HG03045 (cell line): ENCODE data around the gene METTL2A.
"Not testable (repeated sequence)": the region's sequence is repeated elsewhere in the genome, so short reads cannot be mapped to it uniquely, and the experiment has no call there.

ENCODE experiments used
- ATAC-seq: cut with Tn5 transposase; IDR thresholded peaks from one replicate; pipeline ENCODE4 v1.9.1; 2021; ENCODE audit warnings: mild to moderate bottlenecking, moderate library complexity; ENCODE audit not compliant: unreplicated experiment

METTL2A gene, protein sequence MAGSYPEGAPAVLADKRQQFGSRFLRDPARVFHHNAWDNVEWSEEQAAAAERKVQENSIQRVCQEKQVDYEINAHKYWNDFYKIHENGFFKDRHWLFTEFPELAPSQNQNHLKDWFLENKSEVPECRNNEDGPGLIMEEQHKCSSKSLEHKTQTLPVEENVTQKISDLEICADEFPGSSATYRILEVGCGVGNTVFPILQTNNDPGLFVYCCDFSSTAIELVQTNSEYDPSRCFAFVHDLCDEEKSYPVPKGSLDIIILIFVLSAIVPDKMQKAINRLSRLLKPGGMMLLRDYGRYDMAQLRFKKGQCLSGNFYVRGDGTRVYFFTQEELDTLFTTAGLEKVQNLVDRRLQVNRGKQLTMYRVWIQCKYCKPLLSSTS

DNA sequence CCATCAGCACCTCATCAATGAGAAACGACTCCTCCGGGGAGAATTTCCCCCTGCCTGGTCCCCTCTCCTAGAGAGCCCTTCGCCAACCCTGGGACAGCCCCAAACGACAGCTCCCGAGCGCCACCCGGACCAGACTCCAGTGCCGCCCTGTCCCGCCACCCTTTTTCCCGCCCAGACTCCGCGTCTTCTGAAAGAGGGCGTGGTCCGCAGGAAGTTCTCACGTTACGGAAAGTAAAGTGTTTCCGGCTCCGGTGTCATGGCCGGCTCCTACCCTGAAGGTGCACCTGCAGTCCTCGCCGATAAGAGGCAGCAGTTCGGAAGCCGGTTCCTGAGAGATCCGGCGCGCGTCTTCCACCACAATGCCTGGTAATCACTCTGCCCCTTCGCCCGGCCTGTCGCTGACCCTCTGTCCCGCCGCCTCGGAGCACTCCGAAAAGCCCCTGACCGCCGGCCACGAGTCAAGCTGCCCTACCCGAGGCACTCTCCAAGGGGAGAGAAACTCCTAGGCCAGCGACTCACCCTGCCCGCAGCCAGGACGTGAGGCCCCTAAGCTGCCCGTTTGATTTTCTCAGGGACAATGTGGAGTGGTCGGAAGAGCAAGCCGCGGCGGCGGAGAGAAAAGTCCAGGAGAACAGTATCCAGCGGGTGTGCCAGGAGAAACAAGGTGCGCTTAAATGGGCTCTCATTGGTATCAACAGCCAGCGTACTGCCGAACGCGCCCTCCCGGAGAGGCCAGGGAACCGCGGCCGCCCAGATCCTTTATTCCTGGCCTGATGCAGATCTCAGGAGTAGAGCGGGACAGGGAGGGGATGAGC lies at the start of gene METTL2A:
METTL2A (plus strand) TSS at position 251 of the 815 bp plus-strand sequence; CDS start at position 257, 6 bp downstream.
- peak; percentile 91 for ATAC-seq

DNA sequence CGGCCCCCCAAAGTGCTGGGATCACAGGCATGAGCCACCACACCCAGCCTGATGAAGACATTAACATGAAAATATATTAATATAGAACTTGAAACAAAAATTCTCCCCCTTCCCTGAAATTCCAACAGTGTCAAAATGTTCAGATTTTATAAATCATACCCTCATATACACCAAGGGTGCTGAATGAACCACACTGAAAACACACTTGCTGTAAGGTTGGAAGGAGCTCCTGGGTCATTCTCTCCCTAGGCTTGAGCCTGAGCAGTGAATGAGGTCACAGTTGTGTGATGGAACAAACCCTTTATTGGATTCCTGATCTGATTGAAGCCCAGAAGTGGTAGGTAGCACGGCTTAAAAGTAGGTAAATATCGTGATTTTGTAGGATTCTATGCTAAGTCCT lies 43.4 kb upstream of the METTL2A start, which contains the start of gene EFCAB3:
EFCAB3 (plus strand) TSS at position 301 of the 400 bp plus-strand sequence. CDS start 2,427 bp downstream, outside the sequence.
- ATAC-seq: no peak

DNA sequence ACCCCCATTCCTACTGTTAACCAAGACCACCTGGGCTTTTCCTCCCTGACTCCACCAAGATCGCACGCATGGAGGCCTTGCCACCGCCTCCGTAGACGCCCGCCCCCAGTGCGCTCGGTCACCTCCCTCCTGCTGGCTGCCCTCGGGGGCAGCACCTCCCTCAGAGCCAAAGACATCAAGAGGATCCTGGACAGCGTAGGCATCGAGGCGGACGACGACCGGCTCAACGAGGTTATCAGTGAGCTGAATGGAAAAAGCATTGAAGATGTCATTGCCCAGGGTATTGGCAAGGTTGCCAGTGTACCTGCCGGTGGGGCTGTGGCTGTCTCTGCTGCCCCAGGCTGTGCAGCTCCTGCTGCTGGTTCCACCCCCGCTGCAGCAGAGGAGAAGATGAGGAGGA lies 42.1 kb upstream of the METTL2A start:
- ATAC-seq: no peak

DNA sequence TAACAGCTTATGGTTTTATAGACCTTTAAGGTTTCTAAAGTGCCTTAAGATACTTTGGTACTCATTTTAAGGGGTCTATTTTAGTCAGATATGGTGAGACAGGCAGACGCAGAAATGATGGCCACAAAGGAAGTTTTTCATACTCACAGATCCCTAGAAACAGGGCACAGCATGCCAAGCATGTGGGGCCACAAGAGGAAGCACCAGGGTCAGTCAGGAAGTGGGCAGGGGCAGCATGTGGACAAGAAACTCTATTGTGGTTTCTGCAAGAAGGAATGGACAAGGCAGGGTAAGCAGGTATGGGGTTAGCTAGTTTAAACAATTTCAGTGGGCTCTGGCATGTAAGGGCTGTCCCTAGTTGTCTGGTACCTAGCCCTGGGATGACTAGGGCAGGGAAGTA lies 34.8 kb upstream of the METTL2A start:
- ATAC-seq: no peak

DNA sequence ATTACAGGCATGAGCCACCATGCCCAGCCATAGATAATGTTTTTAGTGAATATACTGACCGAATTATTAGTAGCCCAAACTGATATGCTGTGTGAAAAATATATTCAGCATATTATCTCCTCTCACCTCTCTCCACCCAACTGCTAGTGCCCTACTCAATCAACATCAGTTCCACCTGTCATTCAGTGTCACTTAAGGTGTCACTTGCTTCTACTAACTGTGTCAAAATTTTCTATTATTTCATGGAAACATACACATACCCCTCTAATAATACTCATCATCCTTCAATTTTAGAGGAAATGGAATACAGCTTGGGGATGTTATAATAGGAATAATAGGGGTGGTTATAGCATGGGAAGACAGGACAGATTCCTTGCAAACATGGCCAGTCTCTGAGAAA lies 30.8 kb upstream of the METTL2A start:
- ATAC-seq: no peak

DNA sequence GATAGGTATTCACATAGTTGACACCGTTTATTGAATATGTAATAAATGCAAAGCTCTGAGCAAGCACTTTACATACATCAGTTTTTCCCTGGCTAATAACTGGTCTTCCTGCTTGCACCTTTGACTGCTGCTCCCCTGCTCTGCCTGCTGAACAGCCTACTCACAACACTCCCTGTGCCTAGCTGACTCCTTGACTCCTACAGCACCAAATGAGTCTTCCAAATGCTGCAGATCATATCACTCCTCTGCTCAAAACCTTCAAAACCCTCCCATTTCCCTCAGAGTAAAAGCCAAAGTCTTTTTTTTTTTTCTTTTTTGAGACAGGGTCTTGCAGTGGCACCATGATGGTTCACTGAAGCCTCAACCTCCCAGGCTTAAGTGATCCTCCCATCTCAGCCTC lies 24.8 kb upstream of the METTL2A start:
- no peak for ATAC-seq

DNA sequence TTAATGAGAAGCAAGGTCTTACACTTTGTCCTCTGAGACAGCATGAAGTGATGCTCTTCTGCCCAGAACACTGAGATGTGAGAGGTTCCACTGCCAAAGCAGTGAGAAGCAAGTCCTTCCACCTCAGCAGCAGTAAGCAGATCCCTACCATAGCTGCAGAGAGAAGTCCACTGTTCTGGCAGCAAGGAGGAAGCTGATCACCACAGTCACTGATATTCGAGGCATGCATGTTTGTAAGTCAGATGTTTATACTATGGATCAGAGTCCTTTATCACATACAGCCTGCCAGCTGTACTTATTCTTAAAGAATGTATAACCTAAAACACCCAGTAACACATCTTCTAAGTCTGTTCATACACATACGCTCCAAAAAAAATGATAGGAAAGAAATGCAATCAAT lies 18.2 kb upstream of the METTL2A start:
- no peak for ATAC-seq

DNA sequence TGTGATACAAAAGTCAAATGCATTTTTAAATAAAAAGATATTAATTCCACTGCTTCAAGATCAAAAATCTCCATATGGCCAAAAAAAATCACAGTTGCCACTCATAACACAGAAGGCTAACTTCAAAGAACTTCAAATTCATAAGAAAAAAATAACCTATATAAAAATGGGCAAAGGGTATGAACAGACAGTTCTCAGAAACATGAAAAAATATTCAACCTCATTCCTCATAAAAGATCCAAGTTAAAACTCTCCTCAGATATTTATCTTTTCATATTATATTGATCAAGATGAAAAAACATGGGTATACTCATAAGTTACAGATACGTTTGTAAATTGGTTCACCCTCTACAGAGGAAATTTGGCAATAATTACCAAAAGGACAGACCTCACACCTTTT lies 10.6 kb upstream of the METTL2A start:
- ATAC-seq: not testable (repeated sequence)

DNA sequence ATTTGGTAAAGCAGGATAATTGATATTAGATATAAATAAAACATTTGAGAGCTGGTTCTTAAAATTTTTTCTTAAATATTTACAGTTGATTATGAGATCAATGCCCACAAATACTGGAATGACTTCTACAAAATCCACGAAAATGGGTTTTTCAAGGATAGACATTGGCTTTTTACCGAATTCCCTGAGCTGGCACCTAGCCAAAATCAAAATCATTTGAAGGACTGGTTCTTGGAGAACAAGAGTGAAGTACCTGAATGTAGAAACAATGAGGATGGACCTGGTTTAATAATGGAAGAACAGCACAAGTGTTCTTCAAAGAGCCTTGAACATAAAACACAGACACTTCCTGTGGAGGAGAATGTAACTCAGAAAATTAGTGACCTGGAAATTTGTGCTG lies 2.5 kb downstream of the METTL2A start:
- not testable (repeated sequence) for ATAC-seq

DNA sequence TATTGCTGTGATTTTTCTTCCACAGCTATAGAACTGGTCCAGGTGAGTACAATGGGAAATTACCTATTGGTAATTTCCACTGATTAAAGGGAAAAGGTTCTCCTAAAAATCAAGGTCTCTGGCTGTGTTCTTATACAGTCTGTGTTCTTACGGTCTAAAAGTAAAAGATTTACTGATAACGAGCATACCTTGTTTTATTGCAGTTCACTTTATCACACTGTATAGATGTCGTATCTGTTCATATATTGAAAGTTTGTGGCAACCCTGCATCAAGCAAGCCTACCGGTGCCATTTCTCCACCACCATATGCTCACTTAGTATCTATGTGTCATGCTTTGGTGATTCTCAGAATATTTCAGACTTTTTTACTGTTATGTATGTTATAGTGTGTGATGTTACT lies 11.6 kb downstream of the METTL2A start:
- not testable (repeated sequence) for ATAC-seq

DNA sequence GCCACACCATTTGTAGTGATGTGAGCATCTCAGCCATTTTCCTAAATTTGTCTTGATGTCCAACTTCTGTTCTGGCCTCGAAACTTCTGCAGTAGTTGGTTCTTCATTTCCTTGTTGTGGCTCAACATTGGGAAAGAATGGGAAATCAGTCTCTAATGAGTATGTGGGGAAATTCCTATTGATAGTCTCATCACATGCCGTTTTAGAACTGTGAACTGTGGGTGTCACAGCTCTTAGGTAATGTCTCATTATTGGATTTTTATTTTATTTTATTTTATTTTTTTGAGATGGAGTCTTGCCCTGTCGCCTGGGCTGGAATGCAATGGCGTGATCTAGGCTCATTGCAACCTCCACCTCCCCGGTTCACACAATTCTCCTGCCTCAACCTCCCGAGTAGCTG lies 17.5 kb downstream of the METTL2A start:
- ATAC-seq: not testable (repeated sequence)

DNA sequence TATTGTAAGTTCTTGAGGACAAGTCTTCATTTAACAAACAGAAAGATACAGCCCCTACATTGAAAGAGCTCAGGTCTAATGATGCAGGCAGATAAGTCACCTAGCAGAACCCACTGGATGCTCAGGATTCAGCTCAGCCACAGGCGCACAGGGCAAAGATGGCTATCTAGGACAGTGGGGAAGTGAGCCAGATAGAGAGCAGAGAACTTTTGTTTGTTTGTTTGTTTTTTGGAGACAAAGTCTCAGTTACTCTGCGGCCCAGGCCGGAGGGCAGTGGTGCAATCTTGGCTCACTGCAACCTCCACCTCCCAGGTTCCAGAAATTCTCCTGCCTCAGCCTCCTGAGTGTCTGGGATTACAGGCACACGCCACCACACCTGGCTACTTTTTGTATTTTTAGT lies 20.4 kb downstream of the METTL2A start:
- no peak for ATAC-seq

DNA sequence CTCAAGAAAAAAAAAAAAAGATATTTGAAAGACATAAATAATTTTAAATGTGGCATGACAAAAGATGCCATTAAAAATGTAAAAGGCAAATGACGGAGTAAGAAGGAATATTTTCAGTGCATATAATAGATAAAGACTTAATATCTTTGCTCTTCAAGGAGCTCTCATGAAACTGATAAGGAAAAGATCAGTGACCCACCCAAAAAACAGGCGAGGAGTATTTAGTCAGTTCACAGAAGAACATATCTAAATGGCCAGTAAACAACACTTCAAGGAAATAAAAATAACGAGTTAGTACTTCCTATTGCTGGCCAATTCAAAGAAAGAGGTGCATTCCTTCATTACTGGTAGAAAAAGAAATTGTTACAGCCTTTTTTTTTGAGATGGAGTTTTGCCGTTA lies 22.1 kb downstream of the METTL2A start:
- ATAC-seq: not testable (repeated sequence)

DNA sequence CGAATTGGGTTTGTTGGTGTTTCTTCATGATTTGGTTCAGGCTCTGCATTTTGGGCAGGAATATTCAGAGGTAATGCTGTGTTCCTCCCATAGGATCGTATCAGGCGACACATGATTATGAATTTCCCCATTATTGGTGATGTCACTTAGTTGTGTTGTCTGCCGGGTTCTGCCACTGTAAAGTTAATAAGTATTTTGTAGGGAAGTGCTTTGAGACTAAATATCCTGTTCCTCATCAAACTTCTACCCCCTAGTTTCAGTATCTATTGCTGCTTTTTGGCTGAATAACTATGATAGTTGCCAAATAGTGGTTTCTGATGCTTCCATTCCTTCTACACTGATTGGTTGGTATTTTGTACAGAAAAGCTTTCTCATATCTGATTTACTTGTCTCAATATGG lies 28.5 kb downstream of the METTL2A start:
- ATAC-seq: not testable (repeated sequence)

DNA sequence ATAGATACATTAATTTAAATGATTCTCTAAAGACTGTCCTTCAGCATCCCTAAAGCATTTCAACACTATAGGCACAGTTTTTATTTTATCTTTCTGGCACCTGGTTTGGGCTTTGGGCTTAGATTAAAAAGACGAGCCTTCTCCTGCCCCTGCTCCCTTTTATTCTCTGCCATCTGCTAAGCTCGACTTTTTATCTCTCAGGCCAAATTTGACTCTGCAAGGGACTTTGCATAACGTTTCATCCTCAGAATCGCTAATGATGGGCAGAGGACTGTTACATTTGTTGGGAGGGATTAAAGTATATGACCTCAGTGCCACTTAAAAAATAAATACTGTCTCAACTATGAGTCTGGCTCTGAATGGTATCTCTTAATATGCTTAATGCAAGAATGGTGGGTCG lies 29.3 kb downstream of the METTL2A start:
- not testable (repeated sequence) for ATAC-seq

DNA sequence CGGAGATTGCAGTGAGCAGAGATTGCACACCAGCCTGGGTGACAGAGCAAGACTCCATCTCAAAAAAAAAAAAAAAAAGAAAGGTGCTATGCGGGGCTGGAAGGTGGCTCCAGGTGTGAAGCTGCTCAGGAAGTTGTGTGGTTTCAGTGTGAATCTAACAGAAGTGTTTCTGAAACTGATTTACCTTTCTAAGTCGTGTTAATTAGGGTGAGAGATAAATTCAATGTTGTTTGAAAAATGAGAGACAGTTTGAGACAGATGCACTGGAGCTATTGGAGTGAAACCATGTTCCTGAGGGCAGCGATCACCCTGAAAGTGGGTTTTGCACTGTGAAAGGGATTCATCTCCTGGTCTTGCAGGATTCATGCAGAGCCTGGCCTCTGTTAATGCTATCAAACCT lies 30.0 kb downstream of the METTL2A start:
- not testable (repeated sequence) for ATAC-seq

DNA sequence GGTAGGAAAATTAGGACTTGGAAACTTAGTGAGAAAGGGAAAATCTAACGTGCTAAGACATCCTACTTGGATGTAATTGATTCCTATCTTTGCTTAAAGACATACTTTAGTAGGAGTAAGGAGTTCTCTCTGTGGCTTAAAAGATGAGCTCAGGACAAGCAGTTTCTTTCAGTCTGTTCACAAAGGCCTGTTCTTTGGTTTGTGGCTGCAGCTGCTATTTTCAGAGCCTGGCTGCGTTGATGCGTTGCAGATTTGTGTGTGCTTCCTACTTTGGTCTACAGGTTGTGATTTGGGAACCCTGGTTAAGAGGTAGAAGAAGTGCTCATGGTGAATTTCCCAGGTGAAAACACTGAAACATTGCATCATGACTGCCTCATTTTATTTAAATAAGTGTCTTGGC lies 30.4 kb downstream of the METTL2A start:
- ATAC-seq: not testable (repeated sequence)

DNA sequence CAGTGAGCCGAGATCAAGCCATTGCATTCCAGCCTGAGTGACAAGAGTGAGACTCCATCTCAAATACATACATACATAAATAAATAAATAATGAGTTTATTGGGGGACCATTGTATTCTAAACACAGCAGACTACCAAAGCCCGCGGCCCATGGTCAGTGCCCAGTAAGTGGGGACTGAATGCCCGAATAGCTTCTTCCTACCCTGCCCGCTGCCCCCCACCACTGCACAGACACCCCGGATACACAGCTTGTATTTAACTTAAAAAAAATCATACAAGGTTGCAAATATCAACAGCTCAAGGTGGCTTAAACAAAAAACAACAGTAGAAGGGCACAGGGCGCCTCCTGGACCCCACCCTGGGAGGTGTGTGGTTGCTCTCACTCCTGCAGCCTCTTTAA lies 32.3 kb downstream of the METTL2A start:
- no peak for ATAC-seq

DNA sequence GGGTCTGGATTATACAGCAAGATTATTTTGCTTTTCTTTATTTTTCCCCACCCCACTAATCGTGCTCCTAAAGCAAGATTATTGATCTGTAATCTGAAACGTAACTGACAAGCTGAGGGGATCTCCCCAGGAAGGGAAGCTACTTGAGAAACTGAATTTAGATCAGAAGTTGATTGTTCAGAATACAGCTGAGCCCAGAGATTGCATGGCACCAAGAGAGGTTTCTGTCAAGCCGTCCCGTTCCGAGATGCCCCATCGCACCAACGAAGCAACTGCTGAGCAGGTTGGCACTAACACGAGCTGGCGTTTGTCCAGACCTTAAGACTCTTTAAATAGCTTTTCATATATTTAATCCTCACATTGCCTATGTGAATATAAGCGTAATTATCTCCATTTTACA lies 34.8 kb downstream of the METTL2A start:
- not testable (repeated sequence) for ATAC-seq

DNA sequence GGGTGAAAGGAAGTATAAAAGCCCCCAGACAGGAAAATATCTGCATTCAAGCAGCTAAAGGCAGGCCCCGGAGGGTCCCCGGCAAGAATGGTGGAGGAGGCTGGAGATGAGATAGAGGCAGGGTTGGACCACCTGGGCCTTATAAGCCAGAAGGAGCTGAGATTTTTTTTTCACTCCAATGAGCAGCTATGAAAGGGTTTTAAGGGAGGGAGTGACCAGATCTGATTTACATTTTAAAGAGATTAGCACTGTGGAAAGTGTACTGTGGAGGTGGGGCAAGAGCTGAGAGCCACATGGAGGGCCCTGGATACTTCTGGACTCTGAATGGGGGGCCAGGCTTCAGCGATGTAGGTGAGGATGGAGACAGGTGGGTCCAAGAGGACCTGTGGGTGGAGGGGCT lies 40.7 kb downstream of the METTL2A start:
- not testable (repeated sequence) for ATAC-seq

DNA sequence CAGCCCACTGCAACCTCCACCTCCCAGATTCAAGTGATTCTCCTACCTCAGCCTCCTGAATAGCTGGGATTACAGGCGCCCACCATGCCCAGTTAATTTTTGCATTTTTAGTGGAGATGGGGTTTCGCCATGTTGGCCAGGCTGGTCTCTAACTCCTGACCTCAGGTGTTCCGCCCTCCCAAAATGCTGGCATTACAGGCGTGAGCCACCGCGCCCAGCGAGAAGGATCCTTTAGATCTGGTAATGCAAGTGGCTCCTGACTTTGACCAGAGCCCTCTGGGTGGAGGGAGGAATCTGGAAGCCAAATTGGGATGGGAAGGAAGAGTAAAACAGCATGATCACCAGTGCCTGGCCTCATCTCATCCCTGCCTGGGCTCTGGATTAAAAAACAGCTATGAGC lies 41.6 kb downstream of the METTL2A start:
- not testable (repeated sequence) for ATAC-seq
